NCI-H345 (cell line): ENCODE measurements around the gene UGT1A7.

Source experiments
- DNase-seq: peaks from one replicate; lab custom pipeline; 2025; lab: John Stamatoyannopoulos, UW

Gene UGT1A7

DNA sequence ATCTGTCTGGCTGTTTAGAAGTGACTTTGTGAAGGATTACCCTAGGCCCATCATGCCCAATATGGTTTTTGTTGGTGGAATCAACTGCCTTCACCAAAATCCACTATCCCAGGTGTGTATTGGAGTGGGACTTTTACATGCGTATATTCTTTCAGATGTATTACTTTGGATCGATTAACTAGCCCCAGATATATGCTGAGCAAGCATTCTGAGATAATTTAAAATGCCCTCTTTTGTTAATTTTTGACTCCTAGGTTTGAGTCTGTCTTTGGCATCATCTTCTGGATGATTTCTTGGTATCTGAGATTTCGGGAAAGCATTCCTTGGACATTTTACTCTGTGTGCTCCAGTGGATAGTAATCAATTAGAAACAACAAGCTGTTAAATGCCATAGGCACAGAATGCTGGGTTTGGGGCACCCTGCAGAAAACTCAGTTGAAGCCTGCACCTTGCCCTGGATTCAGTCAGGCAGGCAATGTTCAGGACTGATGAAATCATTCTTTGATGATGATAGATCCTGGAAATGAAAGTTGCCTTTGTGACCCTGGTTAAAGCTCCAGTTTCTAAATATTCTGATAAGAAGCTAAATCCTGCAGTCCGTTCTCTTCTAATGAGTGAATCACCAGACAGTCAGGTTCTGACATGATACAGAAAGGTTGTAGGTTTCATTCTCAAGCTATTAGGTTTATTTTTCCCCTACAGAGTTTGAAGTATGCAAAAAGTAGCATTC lies 79.5 kb downstream of the UGT1A7 start:
- no peak for DNase-seq

DNA sequence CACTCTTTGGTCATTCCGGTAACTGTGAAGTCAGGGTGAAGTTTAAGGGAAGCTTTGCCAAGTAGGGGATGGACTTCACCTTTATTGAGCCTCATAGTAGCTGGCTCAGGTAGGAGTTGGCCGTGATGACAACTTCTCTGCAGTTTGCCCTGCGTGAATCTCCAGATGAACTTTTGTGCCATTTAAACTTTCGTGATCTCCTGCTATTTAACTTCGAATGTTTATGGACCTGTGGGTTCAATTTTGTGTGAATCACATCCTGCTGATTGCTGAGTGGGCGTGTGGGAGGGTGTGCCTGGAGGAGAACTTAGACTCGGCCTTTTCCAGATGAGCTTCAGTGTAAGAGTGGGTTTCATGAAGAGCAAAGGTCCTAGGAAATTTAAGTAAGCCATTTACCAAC lies 82.6 kb downstream of the UGT1A7 start:
- DNase-seq = no peak

DNA sequence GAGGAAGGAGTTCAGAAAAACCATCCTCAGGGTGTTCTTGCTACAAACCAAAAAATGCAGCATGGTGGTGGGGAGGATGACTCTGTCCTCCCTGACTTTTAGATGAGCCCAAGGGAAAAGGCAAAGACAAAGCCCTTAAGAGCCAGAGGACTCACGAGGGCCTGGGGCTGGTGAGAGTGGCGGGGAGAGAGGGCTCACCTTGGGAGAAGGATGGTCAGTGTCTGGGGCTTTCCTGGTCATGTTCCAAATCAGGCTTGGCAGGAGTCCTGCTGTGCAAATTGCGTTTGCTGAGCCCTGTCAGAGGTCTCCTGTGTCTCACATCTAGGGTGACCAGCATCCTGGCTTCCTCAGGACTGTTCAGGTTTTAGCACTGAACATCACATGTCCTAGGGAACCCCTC lies 83.1 kb downstream of the UGT1A7 start:
- DNase-seq = no peak

DNA sequence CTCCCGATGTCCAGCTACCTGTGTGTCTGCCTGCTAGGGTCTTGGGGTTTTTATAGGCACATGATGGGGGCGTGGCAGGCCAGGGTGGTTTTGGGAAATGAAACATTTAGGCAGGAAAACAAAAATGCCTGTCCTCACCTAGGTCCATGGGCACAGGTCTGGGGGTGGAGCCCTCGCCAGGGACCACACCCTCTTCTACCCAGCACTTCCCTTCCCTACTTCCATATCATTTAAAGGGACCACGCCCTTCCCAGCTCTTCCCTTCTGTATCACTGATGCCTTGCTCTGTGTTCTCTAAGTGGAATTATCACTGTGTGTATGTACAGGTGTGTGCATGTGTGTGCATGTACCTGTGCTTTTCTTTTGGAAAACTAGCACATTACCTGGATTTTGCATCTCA lies 84.7 kb downstream of the UGT1A7 start:
- no peak for DNase-seq

DNA sequence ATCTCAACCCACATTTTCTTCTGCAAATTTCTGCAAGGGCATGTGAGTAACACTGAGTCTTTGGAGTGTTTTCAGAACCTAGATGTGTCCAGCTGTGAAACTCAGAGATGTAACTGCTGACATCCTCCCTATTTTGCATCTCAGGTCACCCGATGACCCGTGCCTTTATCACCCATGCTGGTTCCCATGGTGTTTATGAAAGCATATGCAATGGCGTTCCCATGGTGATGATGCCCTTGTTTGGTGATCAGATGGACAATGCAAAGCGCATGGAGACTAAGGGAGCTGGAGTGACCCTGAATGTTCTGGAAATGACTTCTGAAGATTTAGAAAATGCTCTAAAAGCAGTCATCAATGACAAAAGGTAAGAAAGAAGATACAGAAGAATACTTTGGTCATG lies 86.4 kb downstream of the UGT1A7 start:
- DNase-seq = no peak

DNA sequence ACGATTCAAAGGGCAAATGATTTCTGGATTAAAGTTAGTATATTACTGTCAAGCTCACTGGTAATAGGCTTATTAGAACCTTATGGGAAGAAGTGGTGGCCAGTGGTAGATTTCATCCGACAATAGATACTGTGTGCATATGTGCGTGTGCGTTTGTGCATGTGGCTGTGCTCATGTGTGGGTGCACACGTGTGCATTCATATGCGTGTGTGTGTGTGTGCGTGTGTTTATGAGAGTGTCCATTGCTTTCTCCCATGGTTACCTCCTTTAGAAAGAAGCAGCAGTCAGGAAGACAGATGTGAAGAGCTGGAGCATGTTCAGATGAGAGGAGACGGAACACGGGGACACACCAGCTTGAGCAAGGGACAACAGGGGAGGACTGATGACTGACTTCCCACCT lies 87.6 kb downstream of the UGT1A7 start:
- DNase-seq = no peak

DNA sequence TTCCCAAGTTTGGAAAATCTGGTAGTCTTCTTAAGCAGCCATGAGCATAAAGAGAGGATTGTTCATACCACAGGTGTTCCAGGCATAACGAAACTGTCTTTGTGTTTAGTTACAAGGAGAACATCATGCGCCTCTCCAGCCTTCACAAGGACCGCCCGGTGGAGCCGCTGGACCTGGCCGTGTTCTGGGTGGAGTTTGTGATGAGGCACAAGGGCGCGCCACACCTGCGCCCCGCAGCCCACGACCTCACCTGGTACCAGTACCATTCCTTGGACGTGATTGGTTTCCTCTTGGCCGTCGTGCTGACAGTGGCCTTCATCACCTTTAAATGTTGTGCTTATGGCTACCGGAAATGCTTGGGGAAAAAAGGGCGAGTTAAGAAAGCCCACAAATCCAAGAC lies 90.5 kb downstream of the UGT1A7 start:
- DNase-seq = no peak

DNA sequence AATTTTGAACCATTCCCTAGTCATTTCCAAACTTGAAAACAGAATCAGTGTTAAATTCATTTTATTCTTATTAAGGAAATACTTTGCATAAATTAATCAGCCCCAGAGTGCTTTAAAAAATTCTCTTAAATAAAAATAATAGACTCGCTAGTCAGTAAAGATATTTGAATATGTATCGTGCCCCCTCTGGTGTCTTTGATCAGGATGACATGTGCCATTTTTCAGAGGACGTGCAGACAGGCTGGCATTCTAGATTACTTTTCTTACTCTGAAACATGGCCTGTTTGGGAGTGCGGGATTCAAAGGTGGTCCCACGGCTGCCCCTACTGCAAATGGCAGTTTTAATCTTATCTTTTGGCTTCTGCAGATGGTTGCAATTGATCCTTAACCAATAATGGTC lies 90.9 kb downstream of the UGT1A7 start:
- no peak for DNase-seq

DNA sequence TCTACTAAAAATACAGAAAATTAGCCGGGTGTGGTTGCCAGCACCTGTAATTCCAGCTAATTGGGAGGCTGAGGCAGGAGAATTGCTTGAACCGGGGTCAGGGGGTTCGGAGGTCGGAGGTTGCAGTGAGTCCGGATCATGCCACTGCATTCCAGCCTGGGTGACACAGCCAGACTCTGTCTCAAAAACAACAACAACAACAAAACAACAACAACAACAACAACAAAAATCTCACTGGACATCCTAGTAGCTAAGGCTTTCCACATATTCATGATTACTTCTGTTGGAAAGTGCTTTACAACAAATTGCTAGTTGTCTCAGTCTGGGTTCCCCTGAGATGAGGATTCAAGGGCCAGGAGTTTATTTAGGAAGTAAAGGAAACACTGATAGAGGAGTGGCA lies 92.2 kb downstream of the UGT1A7 start:
- DNase-seq = no peak

DNA sequence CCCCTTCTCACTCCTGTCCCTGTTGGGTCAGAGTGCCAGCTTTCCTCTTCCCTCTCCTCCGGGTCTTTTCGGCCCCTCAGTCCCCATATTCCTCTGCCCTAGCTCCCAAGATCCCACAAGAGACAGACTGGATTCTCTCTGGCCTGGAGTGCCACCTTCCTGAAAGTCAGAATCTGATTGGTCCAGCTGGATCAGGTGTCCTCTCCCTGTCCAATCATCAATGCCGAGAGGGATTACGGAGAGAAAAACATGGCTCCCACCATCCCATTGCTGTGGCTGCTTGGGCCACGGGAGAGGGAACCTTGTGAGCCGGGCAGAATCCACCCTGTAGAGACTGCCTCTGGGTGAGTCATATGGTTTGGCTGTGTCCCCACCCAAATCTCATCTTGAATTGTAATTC lies 93.7 kb downstream of the UGT1A7 start:
- no peak for DNase-seq

DNA sequence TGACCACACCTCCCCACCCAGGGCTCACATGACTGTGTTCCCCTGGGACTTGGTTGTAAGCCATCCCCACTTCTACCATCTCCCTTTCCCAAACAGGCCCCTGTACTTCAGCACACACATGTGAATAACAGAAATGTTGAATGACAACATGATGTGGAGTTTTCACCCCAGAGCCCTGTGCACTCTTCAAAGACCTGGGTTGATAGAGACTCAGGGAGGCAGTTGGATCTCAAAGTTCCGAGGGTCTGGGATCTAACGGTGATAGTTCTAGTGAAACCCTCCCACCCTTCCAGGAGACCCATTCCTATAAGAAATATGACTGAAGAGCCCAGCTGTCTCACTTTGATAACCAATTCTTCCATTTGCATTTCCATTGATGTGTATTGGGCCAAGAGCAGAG lies 96.3 kb downstream of the UGT1A7 start, which contains the start of gene MROH2A:
TSS of gene MROH2A (plus strand) at position 301 of the 400 bp plus-strand sequence. CDS start 1,029 bp downstream, outside the sequence.
- DNase-seq = no peak

DNA sequence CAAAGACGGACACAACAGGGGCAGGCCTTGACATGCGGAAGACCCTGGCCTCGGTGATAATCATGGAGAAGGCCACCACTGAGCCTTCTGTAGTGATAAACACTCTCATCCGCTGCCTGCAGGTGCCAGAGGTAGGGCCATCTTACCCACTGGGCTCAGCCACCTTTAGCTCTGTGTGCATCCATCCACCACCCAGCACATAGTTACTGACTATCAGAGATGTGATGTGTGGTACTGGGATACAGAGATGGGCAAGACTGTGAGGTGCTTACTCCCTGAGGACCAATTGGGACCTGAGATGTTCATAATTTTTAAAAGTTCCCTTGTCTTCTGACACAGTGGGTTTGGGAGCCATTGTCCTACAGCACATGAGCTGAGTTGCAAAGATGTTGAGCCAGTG lies 98.0 kb downstream of the UGT1A7 start:
- no peak for DNase-seq

DNA sequence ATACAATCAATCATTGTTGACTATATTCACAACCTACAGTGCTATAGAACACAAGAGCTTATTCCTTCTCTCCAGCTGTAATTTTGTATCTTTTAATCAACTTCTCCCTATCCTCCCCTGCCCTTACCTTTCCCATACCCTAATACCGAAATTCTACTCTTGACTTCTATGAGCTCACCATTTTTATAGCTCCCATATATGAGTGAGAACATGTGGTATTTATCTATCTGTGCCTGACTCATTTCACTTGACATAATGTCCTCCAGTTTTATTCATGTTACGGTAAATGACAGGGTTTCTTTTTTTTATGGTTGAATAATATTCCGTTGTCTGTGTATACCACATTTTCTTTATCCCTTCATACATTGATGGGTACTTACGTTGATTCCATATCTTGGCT lies 99.1 kb downstream of the UGT1A7 start:
- DNase-seq = no peak

DNA sequence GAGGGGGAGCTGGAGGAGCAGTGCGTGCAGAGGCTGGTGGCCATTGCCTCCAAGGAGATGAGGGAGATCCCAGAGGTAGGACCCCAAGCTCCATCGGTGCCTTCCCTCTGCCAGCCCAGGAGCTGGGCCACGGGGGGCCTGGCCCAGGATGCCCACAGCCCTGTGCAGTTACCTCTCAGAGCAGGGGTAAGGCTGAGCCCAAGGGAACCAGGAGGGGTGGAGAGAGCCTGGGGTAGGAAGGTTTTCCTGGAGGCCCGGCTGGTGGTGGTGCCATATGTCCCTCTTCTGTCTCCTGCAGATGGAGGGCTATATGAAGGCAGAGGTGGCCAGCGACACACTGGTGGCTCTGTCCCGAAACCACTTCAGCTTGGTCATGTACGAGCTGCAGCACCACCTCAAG lies 107.9 kb downstream of the UGT1A7 start:
- no peak for DNase-seq

DNA sequence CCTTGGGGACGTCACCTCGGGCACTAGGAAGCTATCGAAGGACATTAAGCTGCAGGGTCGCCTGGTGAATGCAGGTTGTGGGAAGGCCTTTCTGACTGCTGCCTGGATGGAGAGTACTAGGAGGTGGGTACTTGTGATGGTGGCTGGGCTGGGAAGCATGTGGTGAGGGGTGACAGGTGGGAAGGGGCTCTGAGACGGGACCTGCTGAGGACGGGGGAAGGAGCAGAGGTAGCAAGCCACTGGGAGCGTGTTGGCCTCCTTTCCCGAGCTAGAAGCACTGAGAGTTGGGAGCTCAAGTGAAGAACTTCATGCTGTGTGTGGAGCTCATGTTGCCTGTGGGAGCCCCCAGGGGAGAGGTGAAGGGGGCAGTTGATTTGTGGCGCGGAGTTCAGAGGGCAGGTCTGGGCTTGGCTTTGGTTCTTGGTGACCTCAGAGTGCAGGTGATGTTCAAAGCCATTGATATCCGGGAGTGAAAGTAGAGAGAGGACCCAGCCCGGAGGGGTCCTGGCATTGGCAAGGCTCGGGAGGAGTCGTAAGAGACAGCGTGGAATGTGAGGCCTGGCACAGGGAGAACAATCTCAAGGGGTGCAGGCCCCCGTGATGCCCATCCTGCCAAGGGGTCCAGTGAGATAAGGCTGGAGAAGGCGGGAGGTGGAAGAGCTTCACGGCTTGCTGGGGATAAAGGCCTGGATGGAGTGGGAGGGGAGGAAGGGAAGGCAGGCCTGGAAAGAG lies 109.6 kb downstream of the UGT1A7 start:
- DNase-seq = no peak

DNA sequence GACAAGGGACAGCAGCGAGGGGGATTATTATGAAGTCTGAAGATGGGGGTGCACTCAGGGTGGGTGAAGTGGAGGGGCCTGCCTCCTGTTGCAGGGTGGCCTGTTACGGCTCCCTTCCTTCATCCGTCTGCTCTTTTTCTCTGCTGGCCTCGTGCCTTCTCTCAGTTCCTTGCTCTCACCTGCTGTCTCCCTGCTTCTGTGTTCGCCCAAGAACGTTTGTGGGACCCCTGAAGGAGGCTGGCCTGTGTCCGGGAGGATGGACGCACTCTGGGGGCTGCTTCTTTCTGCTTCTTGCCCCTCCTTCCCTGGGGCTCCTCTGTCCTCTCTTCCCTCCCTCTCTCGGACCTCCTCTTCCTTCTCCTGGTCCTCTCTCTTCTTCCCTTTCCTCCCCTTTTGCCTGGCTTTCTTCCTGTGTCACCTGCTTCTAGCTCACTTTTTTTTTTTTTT lies 110.2 kb downstream of the UGT1A7 start:
- no peak for DNase-seq

DNA sequence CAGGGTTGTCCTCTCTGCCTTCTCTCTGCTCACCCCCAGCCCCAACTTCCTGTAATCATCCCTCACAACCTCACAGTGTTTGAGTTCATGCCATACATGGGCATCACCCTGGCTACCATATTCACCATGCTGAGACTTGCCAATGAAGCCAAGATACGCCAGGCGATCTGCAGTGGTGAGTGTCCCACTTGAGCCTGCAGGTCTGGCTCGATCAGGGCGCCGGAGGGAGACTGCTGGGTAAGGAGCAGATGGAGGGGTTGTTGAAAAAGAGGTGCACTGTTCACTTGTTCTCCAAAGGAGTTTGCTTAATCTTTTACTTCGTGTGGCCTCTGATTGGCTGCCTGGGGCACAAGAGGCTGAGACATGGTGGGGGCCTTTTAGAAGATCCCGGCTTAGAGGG lies 111.0 kb downstream of the UGT1A7 start:
- DNase-seq = no peak

DNA sequence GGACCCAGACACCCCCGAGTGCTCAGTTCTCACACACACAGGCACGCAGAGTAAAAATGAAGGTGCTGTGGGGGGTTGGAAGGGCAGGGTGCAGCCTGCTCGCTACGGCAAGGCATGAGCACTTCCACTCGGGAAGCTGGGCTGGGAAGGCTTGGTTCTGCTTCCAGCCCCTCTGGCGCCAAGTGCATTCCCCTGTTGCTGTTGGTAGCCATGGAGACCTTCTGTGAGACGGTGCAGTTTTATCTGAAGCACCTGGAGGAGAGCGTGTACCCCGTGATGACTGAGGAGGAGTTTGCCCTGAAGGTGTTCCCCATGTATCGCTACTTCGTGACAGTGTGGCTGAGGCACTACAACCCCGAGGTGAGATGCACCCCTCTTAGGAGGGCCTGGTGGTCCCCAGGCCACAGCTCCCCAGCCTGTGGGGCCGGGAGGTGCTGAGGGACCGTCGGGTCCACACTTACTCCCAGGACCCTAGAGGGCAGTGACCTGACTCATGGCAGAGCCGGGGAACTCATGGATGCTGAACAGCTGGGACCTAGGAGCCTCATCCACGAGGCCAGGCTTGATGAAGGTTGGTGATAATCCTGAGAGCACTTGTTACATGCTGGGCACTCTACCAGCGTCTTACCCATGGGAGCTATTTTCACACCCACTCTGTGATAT lies 111.9 kb downstream of the UGT1A7 start:
- DNase-seq = no peak

DNA sequence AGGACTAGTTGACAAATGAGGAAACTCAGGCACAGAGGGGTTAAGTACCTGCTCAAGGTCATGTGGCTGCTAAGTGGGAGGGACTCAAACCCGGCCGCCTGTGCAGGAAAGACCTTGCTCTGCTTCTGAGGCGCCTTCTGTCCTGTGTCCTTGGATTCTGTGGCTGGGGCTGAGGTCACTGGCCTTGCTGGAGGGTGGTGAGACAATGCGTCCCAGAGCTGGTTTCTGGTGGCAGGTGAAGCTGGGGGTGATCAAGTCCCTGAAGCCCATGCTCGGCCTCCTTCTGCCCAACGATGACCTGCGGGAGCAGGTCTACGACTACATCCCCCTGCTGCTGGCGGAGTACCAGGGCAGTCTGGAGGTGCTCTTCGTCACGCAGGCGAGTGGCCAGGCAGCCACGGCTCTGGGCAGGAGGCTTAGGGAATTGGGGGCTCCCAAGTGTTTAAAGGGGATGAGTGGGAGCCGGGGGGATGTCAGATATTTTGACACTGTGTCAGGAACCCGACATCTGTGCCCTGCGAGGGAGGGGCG lies 112.5 kb downstream of the UGT1A7 start:
- DNase-seq = no peak

DNA sequence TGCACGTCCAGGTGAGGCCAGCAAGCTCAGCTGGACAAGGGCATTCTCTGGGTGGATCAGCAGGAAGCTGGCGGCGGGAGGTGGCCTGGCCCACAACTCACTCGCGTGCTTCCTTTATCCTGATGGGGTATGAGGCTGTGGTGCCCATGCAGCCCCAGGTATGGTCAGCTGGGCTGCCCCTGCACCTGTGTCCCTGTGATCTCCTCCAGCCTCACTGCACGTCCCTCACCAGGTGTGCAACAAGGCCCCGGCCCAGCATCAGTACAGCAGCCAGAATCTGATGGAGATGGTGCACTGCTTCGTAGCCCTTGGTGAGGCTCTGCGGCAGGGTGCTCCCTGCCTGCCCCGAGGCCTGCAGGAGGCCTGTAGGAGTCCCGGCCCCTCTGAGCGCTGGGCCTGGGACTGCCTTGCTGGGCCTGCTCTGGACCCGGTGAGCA lies 114.1 kb downstream of the UGT1A7 start:
- no peak for DNase-seq

DNA sequence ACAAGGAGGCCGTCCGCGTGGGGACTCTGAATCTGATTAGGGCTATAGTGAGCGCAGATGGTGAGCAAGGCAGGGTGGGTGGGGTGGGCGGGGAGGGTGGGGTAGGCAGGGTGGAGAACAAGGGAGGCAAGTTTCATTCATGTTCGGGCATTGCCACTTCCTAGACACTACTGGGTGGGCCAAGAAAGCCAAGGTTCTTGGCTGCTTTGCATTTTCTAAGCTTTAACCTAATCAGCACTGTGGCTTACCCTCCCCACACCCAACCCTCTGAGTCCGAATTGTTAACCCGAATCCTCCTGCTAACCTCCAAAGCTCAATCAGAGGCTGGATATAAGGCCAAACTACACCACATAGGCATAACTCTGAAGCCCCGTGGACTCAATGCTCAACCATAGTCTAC lies 114.6 kb downstream of the UGT1A7 start:
- DNase-seq = no peak

DNA sequence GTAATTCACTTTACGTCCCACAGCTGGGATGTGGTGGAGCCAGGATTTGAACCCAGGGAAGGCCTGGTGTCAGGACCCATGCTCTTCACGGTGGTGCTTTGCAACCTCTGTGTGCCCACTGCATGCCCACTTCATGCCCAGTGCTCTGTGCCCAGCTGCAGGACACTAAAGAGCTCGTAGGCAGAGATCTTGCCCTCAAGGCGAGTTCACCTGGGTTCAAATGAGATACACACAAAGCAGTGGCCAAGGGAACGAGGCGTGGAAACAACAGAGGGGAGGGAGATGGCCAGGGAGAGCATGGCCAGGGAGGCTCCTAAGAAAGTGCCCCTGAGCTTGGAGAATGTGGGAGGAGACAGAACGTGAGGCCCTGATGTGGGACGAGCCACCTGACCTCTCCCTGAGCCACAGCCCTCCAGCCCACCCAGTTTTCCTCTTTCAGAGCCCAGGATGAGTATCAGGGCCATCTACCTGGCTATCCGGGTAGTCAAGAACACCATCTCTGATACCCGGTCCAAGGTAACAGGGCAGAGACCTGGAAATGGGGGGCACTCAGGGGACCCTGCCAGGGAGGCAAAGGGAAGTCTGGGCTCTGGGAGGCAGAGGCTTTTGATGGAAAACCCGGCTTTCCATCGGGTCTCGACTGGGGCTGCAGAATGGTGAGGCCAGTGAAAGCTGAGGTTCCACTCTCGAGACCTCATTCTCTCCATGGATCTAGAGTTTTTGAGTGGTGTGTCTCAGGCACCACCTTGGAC lies 116.8 kb downstream of the UGT1A7 start:
- DNase-seq = no peak
